ENCODE results near the gene MUS81. TPM values are rescaled to one million over a fixed set of nuclear protein-coding genes. Genes with fewer than 3 reads are reported as not detected.

The MUS81 gene
- polyA plus RNA-seq, 2 of the 4 experiments (the other 2 are of a cell fraction) = 27.8 to 33.4 TPM

GRCh38 chr11:65834202-65834601 is 26.0 kb upstream of the MUS81 start:
- ChIA-PET CTCF (interaction anchor here (3.5 kb wide), 1 partner anchor 15 kb away, joined by 18 read pairs; no protein-coding TSS in a partner anchor), POLR2A (no interaction called here)
- Histone ChIP-seq H3K4me1 (no peaks in the 10 kb centered on the region), H3K27ac (no peak overlapping the region), H3K9me3 (0 out of 3 replicates have a peak, but pooled peaks cover 2% of the 10 kb centered on the region), H3K4me3 (no peak overlapping the region), H3K4me2 (no peak overlapping the region)
- no peak for FAIRE-seq
- TF ChIP-seq POLR2A (IDR thresholded peaks at IDR 0.05; ENCODE audit: low read length) (no peak), REST (IDR thresholded peaks at IDR 0.05) (no peak), RCOR1 (IDR thresholded peaks at IDR 0.05; ENCODE audit: low read depth, low read length) (no peak), HES2 (IDR thresholded peaks at IDR 0.05) (no peak), HOXB5 (CRISPR knock-in tag; IDR thresholded peaks at IDR 0.05) (no peak), BHLHE40 (IDR thresholded peaks at IDR 0.05; ENCODE audit: low read depth, low read length) (no peak), CTCF (IDR thresholded peaks at IDR 0.05) (no peak), E2F6 (IDR thresholded peaks at IDR 0.05; ENCODE audit: borderline replicate concordance, low read depth) (no peak)
- no peak for ATAC-seq
- DNase-seq (ENCODE audit: low read depth in 1 of 2, low spot score in 1 of 2) = no peak
- 65% methylated on average over 6 of the region's 6 CpGs for WGBS (ENCODE audit: missing lambda C conversion rate)

- Histone ChIP-seq H3K4me3 (no peak overlapping the region), H3K4me2 (no peak overlapping the region), H3K4me1 (no peaks in the 10 kb centered on the region), H3K27ac (no peak overlapping the region), H3K9me3 (no peaks in the 10 kb centered on the region)
- ATAC-seq = no peak
- 77% methylated on average over 4 of the region's 4 CpGs for WGBS (ENCODE audit: missing lambda C conversion rate)
- POLR2A ChIA-PET = no interaction called here
- FAIRE-seq = no peak
- CTCF ChIA-PET = interaction anchor here (1.0 kb wide), 1 partner anchor 23 kb away, joined by 6 read pairs; no protein-coding TSS in a partner anchor
- no peak for DNase-seq (ENCODE audit: low read depth in 1 of 2, low spot score in 1 of 2)
- TF ChIP-seq BCL3 (IDR thresholded peaks at IDR 0.05) = no peak
- TF ChIP-seq ZNF302 (CRISPR knock-in tag; IDR thresholded peaks at IDR 0.05) = no peak
- no peak for TF ChIP-seq NFE2L2 (conservative IDR thresholded peaks at IDR 0.05; ENCODE audit: low read length)
- no peak for TF ChIP-seq BHLHE40 (IDR thresholded peaks at IDR 0.05; ENCODE audit: low read depth, low read length)
- TF ChIP-seq ZC3H11A (IDR thresholded peaks at IDR 0.05) = no peak
- TF ChIP-seq TP53 (CRISPR knock-in tag; IDR thresholded peaks at IDR 0.05) = no peak
- TF ChIP-seq SREBF2 (IDR thresholded peaks at IDR 0.05) = no peak
- no peak for TF ChIP-seq HEYL (CRISPR knock-in tag; IDR thresholded peaks at IDR 0.05)
- TF ChIP-seq E2F6 (IDR thresholded peaks at IDR 0.05; ENCODE audit: borderline replicate concordance, low read depth) = no peak
- TF ChIP-seq CBX8 (IDR thresholded peaks at IDR 0.05) = no peak
- TF ChIP-seq ELK1 (IDR thresholded peaks at IDR 0.05; ENCODE audit: low read depth, low read length) = no peak
- TF ChIP-seq HMGXB4 (CRISPR knock-in tag; IDR thresholded peaks at IDR 0.05; ENCODE audit: borderline replicate concordance) = no peak
- no peak for TF ChIP-seq FOSL2 (IDR thresholded peaks at IDR 0.05)
- TF ChIP-seq FOSL2 (CRISPR knock-in tag; IDR thresholded peaks at IDR 0.05) = no peak
- no peak for TF ChIP-seq CTCF (IDR thresholded peaks at IDR 0.05)
- TF ChIP-seq HOXA7 (CRISPR knock-in tag; IDR thresholded peaks at IDR 0.05) = no peak
- TF ChIP-seq MAFK (IDR thresholded peaks at IDR 0.05; ENCODE audit: partially characterized antibody) = no peak
- no peak for TF ChIP-seq HOXB5 (CRISPR knock-in tag; IDR thresholded peaks at IDR 0.05)
- no peak for TF ChIP-seq FOSB (CRISPR knock-in tag; IDR thresholded peaks at IDR 0.05)
Measured at GRCh38 chr11:65842144-65842543, 18.1 kb upstream of the MUS81 start.
